HG02588 (cell line): ENCODE data around the gene CNEP1R1.

Experiments used
- ATAC-seq: cut with Tn5 transposase; IDR thresholded peaks from one replicate; pipeline ENCODE4 v1.9.1; 2021; ENCODE audit warnings: mild to moderate bottlenecking, moderate library complexity; ENCODE audit not compliant: unreplicated experiment

Gene CNEP1R1

DNA sequence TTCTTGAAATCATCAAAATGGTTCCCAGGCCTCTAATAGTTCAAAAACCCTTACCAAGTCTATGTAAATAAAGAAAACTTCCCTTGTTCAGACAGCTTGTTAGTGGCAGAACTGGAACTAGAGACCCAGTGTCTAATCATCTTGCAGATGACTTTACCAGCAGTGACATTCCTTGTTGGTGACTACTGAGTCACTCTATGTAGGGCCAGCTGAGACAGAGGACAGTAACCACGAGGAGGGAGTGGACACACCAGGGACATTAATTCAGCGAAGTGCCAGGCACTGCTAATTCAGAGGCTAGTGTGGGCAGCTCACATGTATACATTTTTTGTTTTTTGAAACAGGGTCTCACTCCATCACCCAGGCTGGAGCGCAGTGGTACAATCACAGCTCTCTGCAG, 34.6 kb downstream of the CNEP1R1 start:
- no peak for ATAC-seq

DNA sequence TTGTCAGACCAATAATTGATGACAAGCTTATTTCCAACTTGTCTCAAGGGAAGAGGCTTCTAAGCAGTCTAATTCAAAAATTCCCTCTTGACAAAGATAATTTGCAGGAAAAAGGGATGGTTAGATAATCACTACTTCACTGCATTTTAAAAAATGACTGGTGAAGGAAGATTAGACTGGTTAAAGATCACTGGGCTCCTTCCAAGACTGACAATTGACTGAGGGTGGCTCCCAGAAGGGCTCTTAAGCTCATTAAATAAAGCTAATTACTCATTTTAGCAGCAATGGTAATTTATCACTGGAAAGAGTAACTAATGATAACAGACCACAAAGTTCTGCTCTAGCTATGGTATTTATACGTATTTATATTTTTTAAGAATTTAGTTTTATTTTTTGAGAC, 36.3 kb downstream of the CNEP1R1 start:
- ATAC-seq, result no peak

DNA sequence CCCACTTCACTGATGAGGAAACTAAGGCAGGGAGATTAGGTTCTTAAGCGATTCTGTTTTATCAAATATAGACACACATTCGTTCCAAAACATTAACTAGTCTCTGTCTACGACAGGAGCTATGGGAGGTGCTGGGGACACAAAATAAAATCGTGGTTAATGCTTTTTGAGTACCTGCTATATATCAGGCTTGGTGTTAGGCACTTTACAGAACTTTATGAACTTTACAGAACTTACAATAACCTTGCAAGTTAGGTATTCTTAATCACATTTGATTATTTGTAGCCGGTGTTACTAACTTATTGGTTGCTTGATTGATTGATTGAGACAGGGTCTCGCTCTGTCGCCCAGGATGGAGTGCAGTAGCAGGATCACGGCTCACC, 40.2 kb downstream of the CNEP1R1 start:
- ATAC-seq, result no peak

DNA sequence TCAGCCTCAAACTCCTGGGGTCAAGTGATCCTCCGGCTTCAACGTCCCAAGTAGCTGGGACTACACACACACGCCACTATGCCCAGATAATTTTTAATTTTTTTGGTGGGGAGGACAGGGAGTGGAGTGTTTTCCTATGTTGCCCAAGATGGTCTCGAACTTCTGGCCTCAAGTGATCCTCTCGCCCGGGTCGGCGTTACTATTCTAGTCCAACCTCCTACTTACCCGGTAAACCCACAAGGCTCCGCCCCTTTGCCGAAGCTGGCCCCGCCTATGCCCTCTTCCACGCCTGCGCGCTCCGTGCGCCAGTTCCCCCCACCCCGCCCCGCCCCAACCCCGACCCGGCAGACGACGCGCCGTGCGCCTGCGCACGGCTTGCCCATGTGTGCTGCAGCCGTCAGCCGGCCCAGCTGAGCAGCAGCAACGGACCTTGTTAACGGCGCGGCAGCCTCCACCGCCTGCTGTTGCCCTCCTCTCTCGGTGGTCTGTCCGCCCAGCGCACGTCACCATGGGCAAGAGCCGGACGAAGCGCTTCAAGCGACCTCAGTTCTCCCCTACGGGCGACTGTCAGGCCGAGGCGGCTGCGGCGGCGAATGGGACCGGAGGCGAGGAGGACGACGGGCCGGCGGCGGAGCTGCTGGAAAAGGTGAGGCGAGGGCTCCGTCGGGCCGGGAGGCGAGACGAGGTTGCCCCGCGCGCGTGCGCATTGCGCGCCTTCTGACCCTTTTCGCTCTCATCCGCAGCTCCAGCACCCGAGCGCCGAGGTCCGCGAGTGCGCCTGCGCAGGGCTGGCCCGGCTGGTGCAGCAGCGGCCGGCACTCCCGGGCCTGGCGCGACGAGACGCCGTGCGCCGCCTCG, 40.8 kb downstream of the CNEP1R1 start, which contains the start of gene HEATR3:
HEATR3 (plus strand) TSS at position 347 of the 858 bp plus-strand sequence; CDS start at position 509, 162 bp downstream.
- peak; percentile 75 for ATAC-seq

DNA sequence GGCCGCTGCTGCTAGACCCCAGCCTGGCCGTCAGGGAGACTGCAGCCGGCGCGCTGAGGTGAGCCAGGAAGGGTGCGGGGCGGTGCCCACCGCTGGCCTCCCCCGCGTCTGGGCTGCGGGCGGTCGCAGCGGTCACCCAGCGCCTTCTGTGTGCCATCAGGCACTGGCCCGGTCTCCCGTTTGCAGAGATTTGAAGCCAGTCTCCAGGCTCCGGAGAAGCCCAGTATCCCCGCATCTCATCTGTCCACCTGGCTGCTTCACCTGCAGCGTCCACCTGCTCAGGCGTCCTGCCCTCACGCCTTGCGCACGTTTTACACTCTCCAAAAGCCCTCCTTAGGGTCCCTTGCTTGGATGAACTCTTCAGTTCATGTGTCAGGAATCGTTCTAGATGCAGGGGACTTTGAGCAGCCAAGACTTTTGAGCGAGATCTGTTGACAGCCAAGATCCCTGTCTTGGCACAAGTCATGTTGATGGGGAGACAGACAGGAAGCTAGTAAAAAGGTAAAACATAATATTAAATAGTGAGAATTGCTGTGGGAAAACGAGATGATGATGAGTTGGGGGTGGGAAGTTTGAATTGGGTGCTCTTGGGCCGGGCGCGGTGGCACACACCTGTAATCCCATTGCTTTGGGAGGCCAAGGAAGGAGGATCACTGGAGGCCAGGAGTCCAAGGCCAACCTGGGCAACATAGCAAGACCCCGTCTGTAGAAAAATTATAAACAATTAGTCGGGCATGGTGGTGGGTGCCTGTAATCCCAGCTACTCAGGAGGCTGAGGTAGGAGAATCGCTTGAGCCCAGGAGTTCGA, 41.7 kb downstream of the CNEP1R1 start:
- no peak for ATAC-seq

DNA sequence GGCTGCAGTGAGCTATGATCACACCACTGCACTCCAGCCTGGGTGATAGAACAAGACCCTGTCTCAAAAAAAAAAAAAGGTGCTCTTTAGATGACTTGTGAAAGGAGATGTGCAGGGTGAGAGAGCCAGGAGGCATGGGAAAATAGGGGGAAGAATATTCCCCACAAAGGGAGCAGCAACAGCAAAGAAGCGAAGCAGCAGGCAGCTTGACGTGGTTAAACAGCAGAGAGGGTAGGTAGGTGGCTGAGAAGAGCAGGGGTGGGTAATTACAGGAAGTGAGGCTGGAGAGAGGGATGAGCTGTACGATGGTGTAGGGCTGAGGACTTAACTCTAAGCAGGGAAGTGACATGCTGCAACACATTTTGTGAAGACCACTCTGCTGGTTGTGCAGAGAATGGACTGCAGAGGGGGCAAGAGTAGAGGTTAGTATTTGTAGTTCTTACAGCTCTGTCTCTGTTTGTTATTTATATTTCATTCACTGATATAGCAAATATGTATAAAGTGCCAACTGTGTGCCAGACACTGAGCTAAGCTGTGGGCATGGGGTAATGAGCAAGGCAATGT, 42.3 kb downstream of the CNEP1R1 start:
- no peak for ATAC-seq

DNA sequence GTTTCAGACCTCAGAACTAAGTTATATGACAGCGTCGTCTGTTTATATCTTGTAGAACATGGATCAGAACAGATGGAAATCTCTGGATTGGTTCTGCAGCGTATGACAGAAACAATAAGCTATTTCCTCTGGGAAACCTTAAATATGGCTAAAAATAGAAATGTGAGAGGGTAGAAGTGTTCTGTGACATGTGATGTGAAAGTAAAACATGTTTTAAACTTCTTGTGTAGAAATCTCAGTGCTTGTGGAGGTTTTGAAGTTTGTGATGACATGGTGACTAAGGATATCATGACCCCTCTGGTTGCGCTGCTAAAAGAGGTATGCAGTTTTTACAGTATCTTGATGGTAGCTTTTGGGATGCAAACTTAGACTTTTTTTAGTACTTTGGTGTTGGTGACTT, 43.5 kb downstream of the CNEP1R1 start:
- ATAC-seq, result no peak

DNA sequence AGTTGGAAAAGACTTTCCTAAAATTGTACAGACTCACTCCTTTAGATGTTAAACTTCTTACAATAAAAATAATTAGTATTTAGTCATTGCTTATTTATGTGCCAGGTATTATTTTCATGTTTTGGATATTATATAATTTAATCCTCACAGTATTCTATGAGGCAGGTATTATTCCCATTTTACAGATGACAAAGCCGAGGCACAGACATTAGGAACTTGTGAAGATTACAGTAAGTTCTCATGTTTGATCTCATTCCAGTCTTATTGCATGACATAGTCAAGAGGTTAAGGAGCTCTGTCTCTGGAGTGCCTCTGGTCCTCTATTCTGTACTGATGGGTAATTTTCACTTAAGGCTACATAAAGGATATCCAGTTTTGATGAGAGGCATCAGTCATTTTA, 44.0 kb downstream of the CNEP1R1 start:
- no peak for ATAC-seq

DNA sequence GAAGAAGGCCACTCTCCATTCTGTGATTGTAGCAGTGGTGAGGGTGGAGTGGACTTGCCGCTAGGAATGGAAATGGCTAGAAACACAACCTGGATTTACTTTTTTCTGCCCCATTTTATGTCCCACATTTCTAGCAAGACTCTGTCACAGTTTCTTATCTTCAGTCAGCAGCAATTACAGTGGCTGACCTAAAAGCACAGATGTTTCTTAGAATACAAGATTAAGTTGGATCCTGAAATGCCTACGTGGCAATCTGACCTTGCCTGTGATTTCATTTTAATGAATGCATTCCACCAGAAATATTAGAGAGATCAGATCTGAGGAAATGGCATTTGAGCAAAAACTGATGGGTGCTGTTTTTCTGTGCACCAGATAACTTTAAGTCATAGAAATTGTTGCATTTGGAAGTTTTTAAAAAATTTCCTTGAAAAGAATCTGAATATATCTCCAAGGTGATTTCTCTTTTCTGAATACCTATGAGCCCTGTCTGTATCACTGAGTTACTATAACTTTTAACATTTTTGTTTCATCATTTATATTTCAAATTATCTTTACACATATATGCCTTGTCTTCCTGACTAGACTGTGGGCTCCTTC, 46.1 kb downstream of the CNEP1R1 start:
- no peak for ATAC-seq

DNA sequence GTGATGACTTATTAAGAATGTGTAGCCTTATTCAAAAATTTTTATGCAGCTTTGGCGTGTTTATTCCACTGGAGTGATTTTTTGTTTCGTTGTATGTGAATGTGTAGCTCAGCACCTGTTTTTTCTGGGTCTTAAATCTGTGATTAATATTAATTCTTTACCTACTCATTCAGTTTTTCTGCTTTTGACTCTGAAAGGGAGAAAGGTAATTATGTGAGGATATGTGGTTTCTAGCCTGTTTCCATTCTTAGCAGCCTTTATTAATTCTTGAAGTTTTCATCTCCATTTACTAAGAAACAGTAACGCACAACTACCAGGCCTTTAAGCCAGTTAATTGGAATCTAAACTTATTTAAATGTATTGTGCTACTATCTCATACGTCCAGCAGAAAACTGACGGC, 47.7 kb downstream of the CNEP1R1 start:
- ATAC-seq, result no peak

DNA sequence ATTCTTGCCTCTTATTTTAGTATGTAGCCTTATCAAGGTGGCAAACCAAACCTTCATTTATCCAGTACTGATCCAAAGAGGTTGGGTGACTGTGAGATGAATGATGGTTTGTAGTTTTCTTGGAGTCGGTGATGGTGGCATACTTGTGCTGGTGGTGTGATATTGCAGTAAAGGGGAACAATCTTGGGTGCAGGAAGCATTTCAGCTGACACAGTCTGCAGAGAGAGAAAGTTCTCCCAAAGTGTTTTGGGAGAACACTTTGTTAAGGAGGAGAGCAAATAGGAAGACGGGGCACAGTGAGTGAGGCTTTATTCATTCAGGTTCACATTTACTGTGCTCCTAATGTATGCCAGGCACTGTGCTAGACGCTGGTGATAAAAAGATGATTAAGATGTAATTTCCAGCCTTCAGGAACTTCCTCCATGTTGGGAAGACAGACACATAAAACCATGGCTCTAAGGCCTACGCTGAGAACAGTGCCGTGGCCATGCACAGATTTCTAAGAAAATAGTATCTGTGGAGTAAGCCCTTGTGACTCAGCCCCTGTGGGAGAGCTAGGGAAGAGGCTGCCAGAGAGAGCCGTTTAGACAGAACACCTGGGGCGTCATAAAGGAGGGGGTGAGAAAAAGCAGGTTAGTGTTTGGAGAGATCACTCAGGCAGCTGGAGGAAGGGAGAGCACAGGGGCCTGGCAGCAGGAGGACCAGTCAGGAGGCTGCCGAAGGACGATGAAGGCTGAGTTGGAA, 54.5 kb downstream of the CNEP1R1 start:
- ATAC-seq, result no peak

DNA sequence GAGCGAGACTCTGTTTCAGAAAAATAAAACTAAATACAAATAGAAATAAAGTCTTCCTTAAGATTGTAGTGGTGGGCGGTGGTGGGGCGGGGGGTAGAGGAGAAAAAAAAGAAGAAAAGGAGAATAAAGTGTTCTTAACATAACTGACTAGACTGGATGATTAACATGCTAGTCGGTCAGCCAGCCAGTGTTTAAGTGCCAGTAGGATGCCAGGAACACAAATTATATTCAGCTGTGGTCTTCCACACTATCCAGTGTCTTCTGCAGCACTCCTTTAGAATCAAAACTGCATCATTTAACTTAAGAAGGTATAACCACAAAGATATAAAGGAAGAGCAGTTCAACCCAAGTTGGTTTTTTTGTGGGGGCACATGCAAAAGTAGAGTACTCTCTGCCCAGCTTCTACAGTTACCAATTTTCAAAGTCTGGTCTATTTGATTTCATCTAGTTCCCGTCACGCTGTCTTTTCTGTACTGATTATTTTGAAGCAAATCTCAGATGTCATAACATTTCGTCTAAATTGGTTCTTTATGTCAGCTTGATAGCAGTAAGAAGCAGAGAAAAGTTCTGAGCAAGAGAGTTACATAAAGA, 56.5 kb downstream of the CNEP1R1 start:
- ATAC-seq, result no peak

DNA sequence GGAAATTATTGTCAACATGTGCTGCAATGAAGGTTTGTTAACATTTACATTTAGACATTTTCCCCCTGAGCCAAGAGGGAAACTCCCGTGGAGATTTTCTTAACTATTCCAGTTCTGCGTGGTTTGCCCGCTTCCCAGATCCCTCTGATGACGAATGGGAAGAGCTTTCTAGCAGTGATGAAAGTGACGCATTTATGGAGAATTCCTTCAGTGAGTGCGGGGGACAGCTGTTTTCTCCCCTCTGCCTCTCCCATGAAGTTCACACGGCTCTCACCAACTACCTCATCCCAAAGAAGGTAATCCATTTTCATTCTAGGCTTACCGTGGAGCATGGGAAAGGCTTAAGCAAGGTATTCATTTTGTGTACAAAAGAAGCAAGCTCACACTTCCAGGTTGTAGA, 59.0 kb downstream of the CNEP1R1 start:
- ATAC-seq, result no peak

DNA sequence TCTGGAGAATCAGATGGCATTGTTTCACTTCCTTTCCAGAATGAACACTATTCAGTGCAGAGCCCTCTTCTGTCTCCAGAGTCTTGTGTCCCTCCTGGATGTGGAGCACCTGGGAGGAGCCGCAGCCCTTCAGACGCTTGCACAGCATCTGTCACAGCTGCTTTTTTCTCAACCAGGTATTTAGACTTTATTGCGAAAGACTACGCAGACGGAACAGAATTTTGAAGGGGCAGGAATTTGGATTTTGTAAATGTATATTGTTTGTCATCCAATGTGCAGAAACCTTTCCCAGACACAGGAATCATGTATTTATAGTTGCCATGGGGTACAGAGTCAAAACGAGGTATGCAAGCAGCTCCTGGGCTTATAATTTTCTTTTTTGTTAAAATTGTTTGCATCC, 61.2 kb downstream of the CNEP1R1 start:
- no peak for ATAC-seq
